ENCODE measurements around the gene SORCS2.

The SORCS2 gene

GRCh38 chr4:7355795-7356194, 163.5 kb downstream of the SORCS2 start:
- DNase-seq (ENCODE audit: low read depth, low spot score): no peak

- no peak for DNase-seq (ENCODE audit: low read depth, low spot score)
These were observed 164.5 kb downstream of the SORCS2 start for GRCh38 chr4:7356667-7357310.

- DNase-seq (ENCODE audit: low read depth, low spot score): no peak
These were observed 165.0 kb downstream of the SORCS2 start for GRCh38 chr4:7357323-7357722.

GRCh38 chr4:7358100-7358735, 165.9 kb downstream of the SORCS2 start:
- no peak for DNase-seq (ENCODE audit: low read depth, low spot score)

- DNase-seq (ENCODE audit: low read depth, low spot score): no peak
These were observed 167.2 kb downstream of the SORCS2 start for GRCh38 chr4:7359400-7360062.

- DNase-seq (ENCODE audit: low read depth, low spot score): no peak
These were observed 168.5 kb downstream of the SORCS2 start for GRCh38 chr4:7360806-7361205.

GRCh38 chr4:7361280-7361895, 169.1 kb downstream of the SORCS2 start:
- DNase-seq (ENCODE audit: low read depth, low spot score): no peak

- no peak for DNase-seq (ENCODE audit: low read depth, low spot score)
These were observed 170.0 kb downstream of the SORCS2 start for GRCh38 chr4:7362341-7362740.

- no peak for DNase-seq (ENCODE audit: low read depth, low spot score)
These were observed 170.6 kb downstream of the SORCS2 start for GRCh38 chr4:7362862-7363430.

- DNase-seq (ENCODE audit: low read depth, low spot score): no peak
These were observed 172.6 kb downstream of the SORCS2 start for GRCh38 chr4:7364979-7365378.

GRCh38 chr4:7365462-7366179, 173.3 kb downstream of the SORCS2 start:
- no peak for DNase-seq (ENCODE audit: low read depth, low spot score)

GRCh38 chr4:7366180-7366945, 174.0 kb downstream of the SORCS2 start:
- no peak for DNase-seq (ENCODE audit: low read depth, low spot score)

GRCh38 chr4:7366954-7367353, 174.6 kb downstream of the SORCS2 start:
- no peak for DNase-seq (ENCODE audit: low read depth, low spot score)

GRCh38 chr4:7367406-7367805, 175.1 kb downstream of the SORCS2 start:
- no peak for DNase-seq (ENCODE audit: low read depth, low spot score)

GRCh38 chr4:7367864-7368277, 175.5 kb downstream of the SORCS2 start:
- DNase-seq (ENCODE audit: low read depth, low spot score): no peak

- no peak for DNase-seq (ENCODE audit: low read depth, low spot score)
These were observed 176.0 kb downstream of the SORCS2 start for GRCh38 chr4:7368296-7368695.

- no peak for DNase-seq (ENCODE audit: low read depth, low spot score)
These were observed 177.2 kb downstream of the SORCS2 start for GRCh38 chr4:7369511-7369910.

- no peak for DNase-seq (ENCODE audit: low read depth, low spot score)
These were observed 177.7 kb downstream of the SORCS2 start for GRCh38 chr4:7370038-7370437.

GRCh38 chr4:7371210-7371941, 179.0 kb downstream of the SORCS2 start:
- DNase-seq (ENCODE audit: low read depth, low spot score): no peak

GRCh38 chr4:7372673-7373072, 180.3 kb downstream of the SORCS2 start:
- no peak for DNase-seq (ENCODE audit: low read depth, low spot score)

Data from iPS DF 19.7 (cell line).